Left ventricle myocardium inferior (tissue), 1 donor: ENCODE measurements around the gene BACH2. TPM values are rescaled to one million over a fixed set of nuclear protein-coding genes. Genes with fewer than 3 reads are reported as not detected.

Source experiments
- DNase-seq: peaks from one replicate; pipeline ENCODE4 v3.0.0-alpha.2; 2020
- H3K27ac ChIP-seq: fragments of 200-600 bp; replicated peaks from 2 replicates; pipeline ENCODE4 v1.8.0; 2021
- H3K27me3 ChIP-seq: fragments of 200-600 bp; 2 replicates; pipeline ENCODE4 v1.8.0; 2021; ENCODE audit warnings: low read depth
- H3K36me3 ChIP-seq: fragments of 200-600 bp; 2 replicates; pipeline ENCODE4 v1.8.0; 2021
- H3K4me1 ChIP-seq: fragments of 200-600 bp; 2 replicates; pipeline ENCODE4 v1.8.0; 2021
- H3K4me3 ChIP-seq: fragments of 200-600 bp; 2 replicates; pipeline ENCODE4 v1.8.0; 2021; ENCODE audit warnings: mild to moderate bottlenecking, moderate library complexity
- H3K9me3 ChIP-seq: fragments of 200-600 bp; replicated peaks from 2 replicates; pipeline ENCODE4 v1.8.0; 2021
- intact Hi-C: fragments of 100-400 bp; cut with micrococcal nuclease; formaldehyde crosslinking; loops from one replicate; pipeline ENCODE4 v1.11.0; 2022
- total RNA-seq: library from RNA; stranded (reverse); fragmentation: NEBNext Ultra II Directional; extraction: Animal tissue kit (Norgen Biotek cat#: 25700); gene quantifications from one replicate; pipeline ENCODE4 v1.2.1, GENCODE V29; 2021
- TF ChIP-seq, protein P1 (sequence below): fragments of 200-600 bp; IDR thresholded peaks from 2 replicates; pipeline ENCODE4 v1.8.0; 2021; ENCODE audit warnings: antibody characterized with exemption, mild to moderate bottlenecking, borderline replicate concordance
- donor health status: DM: no; HTN: yes; CAD: no; lungs with severe emphysema.

BACH2 gene
- total RNA-seq, 1 donor from 2014 or later: 1.5 TPM

DNA sequence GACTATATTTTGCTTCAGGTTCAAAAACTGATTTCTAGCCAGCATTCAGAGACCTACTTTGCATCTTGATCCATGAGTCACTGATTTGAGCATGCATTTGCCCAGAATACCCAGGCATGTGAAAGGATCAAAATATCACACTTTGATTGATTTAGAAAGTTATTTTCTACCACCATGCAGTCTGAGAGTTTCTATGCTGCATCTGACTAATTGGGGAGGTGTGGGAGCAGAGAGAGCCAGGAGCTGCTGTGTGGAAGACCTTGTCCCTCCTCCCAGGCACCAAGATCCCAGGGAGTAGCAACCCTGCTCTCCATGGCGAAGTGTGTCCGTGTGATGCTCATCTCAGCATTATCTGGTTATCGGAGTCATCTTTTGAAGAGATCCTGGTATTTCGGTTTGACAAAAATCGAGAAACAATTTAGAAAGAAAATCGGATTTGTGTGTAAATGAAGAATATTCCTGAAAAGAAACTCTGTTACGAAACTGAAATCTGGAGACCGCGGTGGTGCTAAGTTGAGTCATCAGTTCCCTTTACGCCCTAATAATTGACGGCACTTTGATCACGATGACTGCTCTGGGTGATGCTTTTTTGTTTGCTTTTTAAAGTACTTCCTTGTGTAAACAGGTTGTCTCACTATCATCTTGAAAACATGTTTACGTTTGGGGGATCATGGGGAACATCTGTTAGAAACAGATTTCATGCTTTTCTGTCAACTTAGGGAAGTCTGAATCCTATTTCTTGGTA is 193.4 kb downstream of the BACH2 start:
- TF ChIP-seq, protein P1, sequence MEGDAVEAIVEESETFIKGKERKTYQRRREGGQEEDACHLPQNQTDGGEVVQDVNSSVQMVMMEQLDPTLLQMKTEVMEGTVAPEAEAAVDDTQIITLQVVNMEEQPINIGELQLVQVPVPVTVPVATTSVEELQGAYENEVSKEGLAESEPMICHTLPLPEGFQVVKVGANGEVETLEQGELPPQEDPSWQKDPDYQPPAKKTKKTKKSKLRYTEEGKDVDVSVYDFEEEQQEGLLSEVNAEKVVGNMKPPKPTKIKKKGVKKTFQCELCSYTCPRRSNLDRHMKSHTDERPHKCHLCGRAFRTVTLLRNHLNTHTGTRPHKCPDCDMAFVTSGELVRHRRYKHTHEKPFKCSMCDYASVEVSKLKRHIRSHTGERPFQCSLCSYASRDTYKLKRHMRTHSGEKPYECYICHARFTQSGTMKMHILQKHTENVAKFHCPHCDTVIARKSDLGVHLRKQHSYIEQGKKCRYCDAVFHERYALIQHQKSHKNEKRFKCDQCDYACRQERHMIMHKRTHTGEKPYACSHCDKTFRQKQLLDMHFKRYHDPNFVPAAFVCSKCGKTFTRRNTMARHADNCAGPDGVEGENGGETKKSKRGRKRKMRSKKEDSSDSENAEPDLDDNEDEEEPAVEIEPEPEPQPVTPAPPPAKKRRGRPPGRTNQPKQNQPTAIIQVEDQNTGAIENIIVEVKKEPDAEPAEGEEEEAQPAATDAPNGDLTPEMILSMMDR: no peak
- Histone ChIP-seq H3K9me3 (no peaks in the 10 kb centered on the region), H3K27me3 (no peaks in the 10 kb centered on the region), H3K27ac (no peak overlapping the region), H3K36me3 (no peaks in the 10 kb centered on the region), H3K4me1 (peaks cover 17% of the 10 kb centered on the region), H3K4me3 (no peak overlapping the region)
- no peak for DNase-seq
- intact Hi-C loops: no loop called here

DNA sequence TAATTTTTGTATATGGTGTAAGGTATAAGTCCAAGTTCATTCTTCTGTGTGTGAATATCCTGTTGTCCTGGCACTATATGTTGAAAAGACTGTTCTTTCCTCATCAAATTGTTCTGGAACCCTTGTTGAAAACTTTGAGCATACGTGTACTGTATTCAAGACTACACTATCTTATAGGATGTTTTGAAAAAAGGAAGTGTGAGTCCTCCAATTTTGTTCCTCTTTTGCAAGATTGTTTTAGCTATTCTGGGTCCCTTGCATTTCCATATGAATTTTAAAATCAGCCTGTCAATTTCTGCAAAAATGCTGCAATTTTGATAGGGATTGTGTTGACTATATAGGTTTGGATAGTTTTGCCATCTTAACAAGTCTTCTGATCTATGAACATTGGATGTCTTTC is 195.2 kb downstream of the BACH2 start:
- Histone ChIP-seq H3K9me3 (no peaks in the 10 kb centered on the region), H3K4me1 (peaks cover 26% of the 10 kb centered on the region), H3K27me3 (no peaks in the 10 kb centered on the region), H3K4me3 (no peak overlapping the region), H3K27ac (no peak overlapping the region), H3K36me3 (no peaks in the 10 kb centered on the region)
- intact Hi-C loops: no loop called here
- TF ChIP-seq, protein P1: no peak
- DNase-seq: no peak

DNA sequence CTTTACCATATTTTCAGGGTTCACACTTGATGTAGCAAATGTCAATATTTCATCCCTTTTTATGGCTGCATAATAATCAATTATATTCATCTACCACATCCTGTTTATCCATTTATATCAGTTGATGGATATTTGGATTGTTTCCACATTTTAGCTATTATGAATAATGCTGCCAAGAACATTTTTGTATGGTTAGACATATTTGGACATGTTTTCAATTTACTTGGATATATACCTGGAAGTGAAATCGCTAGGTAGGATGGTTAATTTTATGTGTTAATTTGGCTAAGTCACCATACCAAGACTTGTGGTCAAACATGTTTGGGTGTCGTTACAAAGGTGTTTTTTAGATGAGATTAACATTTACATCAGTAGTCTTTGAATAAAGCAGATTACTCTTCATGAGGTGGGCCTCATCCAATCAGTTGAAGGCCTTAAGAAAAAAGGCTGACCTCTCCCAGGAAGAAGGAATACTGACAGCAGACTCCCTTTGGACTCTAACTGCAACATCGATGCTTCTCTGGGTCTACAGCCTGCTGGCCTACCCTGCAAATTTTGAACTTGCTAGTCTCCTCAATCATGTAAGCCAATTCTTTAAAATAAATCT is 196.5 kb downstream of the BACH2 start:
- H3K4me3 ChIP-seq: no peak overlapping the region
- no peak overlapping the region for H3K27ac ChIP-seq
- TF ChIP-seq, protein P1: no peak
- DNase-seq: no peak
- H3K4me1 ChIP-seq: peaks cover 26% of the 10 kb centered on the region
- intact Hi-C loops: no loop called here
- H3K9me3 ChIP-seq: no peaks in the 10 kb centered on the region
- H3K27me3 ChIP-seq: no peaks in the 10 kb centered on the region
- no peaks in the 10 kb centered on the region for H3K36me3 ChIP-seq

DNA sequence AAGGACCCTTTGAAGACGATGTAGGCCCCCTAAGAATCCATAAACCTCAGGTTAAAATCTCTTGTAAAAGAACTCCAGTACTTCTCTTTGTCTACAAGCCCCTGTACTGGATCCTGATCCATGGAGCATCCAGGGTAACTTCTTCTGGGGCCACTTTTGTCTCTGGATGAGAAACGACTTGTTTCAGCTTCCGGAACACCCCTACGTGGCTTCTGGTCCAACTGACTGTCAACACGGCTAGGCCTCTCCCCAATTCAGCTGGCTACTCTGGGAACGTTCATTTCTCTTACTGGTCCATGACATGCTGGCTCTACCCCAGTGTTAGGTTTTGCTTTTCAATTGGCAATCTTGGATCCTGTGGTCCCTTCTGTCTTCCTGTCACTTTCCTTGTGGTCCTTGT is 198.0 kb downstream of the BACH2 start:
- DNase-seq: peak; percentile 20
- intact Hi-C loops: no loop called here

DNA sequence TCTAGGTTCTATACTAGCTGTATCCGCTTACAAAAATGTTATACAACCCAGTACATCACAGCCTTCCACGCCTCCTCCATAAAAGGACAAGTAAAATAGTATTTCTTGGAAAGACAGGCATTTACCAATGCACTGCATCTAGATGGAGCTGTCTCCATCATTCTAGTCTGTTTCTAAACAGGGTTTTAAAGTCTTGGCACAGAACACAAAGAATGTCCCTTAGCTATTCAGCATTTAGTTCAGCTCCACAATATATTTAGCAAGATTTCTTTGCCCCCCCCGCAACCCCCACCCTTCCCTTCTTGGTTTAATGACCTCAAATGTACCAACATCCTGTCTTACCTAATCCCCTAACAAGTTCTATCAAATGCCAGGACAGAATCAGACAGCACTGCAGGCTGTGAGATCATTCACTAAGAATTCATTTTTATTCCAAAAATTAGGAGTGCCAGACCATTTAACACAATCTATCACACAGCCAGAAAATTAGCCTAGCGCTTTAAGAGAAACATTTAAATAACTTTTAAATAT is 198.6 kb downstream of the BACH2 start:
- H3K27ac ChIP-seq: peak overlapping the region; percentile 77
- peak; percentile 66 for DNase-seq
- H3K27me3 ChIP-seq: no peaks in the 10 kb centered on the region
- TF ChIP-seq, protein P1: peak; percentile 48
- no peaks in the 10 kb centered on the region for H3K36me3 ChIP-seq
- H3K4me1 ChIP-seq: peaks cover 26% of the 10 kb centered on the region
- H3K9me3 ChIP-seq: no peaks in the 10 kb centered on the region
- no peak overlapping the region for H3K4me3 ChIP-seq
- intact Hi-C loops: no loop called here

More for the DNA sequence above, 198.0 kb downstream of the BACH2 start:
- H3K4me3 ChIP-seq: no peak overlapping the region
- H3K9me3 ChIP-seq: no peaks in the 10 kb centered on the region
- H3K27me3 ChIP-seq: no peaks in the 10 kb centered on the region
- peak overlapping the region; percentile 77 for H3K27ac ChIP-seq
- peaks cover 26% of the 10 kb centered on the region for H3K4me1 ChIP-seq
- no peaks in the 10 kb centered on the region for H3K36me3 ChIP-seq
- TF ChIP-seq, protein P1: no peak
